GM10248 (cell line): ENCODE measurements around the gene SSH2.
A peak's percentile ranks its signal among the peaks of the same experiment; 100 is the strongest.

Source experiments
- CTCF ChIA-PET: fragments of 300-600 bp; sonication (Branson Sonifier 250); formaldehyde crosslinking; extraction: SDS; loops from one replicate; lab custom pipeline; 2021; ENCODE audit warnings: antibody characterized with exemption; lab: Yijun Ruan, JAX
- POLR2A ChIA-PET: fragments of 350-650 bp; sonication (Branson Sonifier 250); formaldehyde crosslinking; extraction: SDS; loops from one replicate; lab custom pipeline; 2020; ENCODE audit warnings: antibody characterized with exemption; lab: Yijun Ruan, JAX
- DNase-seq: peaks from one replicate; pipeline ENCODE4 v3.0.0; 2012; ENCODE audit errors: extremely low spot score
- TF ChIP-seq, protein P1 (sequence below): IDR thresholded peaks from 2 replicates; pipeline ENCODE4 v1.5.1; 2012; ENCODE audit warnings: mild to moderate bottlenecking, low read depth; ENCODE audit errors: extremely low read depth, missing control alignments, control extremely low read depth

Gene SSH2

DNA sequence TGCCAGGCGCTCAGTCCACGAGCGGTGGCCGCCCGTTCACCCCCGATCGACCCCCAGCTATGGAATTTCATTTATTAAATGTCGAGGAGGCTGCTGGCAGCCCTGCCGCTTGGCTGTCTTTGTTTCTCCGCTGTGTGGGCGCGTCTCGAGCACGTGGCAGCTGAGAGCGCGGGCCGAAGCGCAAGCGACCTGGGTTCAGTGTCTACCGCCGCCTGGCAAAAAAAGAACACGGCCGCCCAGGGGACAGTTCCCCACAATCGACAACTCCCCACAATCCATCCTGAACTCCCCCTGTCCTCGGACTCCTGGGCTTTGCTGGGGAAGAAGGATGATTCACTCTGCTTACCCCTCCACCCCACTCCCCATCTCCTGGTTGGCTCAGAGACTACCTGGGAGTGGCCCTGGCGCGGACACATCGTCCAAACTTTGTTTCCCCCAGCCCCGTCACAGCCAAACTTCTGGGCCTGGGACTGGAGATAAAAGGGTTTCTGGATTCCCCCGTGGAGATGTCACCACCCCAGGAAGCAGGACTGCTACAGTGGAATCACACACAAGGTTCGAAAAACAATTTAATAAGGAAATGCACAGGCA, 338.8 kb downstream of the SSH2 start:
- TF ChIP-seq, protein P1, sequence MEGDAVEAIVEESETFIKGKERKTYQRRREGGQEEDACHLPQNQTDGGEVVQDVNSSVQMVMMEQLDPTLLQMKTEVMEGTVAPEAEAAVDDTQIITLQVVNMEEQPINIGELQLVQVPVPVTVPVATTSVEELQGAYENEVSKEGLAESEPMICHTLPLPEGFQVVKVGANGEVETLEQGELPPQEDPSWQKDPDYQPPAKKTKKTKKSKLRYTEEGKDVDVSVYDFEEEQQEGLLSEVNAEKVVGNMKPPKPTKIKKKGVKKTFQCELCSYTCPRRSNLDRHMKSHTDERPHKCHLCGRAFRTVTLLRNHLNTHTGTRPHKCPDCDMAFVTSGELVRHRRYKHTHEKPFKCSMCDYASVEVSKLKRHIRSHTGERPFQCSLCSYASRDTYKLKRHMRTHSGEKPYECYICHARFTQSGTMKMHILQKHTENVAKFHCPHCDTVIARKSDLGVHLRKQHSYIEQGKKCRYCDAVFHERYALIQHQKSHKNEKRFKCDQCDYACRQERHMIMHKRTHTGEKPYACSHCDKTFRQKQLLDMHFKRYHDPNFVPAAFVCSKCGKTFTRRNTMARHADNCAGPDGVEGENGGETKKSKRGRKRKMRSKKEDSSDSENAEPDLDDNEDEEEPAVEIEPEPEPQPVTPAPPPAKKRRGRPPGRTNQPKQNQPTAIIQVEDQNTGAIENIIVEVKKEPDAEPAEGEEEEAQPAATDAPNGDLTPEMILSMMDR: no peak
- DNase-seq: peak; percentile 50
- ChIA-PET CTCF (interaction anchor here (0.7 to 5.0 kb wide), 26 partner anchors 9 to 451 kb away, joined by 3 to 144 read pairs (median 5); partner anchors contain the start of genes CORO6 and TP53I13), POLR2A (no interaction called here)

DNA sequence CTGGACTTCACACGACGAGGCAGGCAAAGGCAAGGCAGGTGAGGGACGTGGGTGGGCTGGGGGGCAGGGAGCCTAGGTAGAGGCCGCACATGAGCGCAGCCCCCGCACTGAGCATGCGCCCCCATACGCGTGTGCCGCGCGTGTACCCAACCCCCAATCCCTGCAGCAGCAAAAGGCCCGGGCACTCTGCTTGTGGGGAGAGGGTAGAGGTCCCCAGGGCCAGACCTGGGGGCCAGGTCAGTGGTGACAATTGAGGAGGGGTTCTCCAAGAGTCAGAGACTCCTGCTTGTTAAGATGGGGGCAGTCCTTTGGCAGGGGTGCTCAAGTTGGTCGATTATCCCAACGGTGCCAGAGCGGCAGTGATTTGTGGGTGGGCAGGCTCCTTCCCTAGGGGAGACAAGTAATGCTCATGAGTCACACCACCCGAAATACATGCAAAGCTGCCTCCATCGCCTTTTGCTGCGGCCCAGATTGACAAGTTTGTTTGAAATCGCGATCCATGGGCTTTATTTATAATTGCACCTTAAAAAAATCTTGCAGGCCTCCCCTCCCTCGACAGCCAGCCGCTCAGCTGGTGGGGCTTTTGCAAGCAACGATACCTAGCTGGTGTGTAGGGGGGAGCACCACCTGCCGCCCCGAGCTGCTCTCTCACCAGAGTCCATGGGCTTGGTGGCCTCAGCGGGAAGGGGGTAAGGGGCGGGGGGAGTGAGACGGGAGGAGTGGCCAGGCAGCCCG, 339.4 kb downstream of the SSH2 start:
- TF ChIP-seq, protein P1: no peak
- POLR2A ChIA-PET: no interaction called here
- CTCF ChIA-PET: interaction anchor here (0.8 to 5.0 kb wide), 17 partner anchors 12 to 450 kb away, joined by 3 to 144 read pairs (median 6); partner anchors contain the start of gene TP53I13
- DNase-seq: peak; percentile 48

DNA sequence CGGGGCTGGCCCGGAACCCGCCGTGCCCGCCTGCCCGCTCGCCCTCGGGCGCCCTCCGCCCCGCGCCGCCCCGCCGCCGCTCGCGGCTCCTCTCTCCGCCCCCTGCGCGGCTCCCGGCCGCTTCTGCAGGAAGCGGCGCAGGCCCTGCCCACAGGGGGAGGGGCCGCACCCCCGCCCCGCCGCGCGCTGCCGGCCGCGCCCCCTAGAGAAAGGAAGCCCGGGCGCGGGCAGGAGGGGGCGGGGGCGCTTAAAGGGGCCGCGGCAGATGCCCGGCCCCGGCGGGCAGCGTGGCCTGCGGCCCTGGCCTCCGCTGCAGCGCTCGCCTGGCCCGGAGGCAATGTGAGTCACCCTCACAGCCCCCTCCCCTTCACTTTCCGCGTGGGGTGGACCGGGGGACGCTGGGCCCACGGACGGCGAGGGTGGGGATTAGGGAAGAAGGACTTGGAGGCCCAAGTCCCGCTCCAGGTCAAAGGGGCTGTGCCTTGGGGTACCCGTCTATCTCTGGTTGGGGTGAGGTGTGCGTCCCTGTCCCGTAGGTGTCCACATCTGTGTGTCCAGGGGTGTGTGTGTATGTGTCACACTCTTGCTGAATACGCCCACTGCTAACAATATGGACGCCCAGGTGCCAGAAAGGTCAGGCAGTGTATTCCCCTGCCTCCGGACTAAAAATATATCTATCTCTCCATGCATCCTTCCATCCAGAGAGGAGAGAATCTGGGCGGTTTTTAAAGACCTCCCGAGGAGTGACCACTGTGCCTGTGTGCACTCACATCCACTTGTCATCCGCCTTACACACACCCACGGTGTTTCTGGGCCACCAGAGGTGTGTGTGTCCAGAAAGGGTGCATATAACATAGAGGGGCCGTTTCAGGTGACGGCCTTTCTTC, 340.3 kb downstream of the SSH2 start, which contains the start of gene GIT1:
GIT1 (minus strand) TSS at position 125 of the 887 bp plus-strand sequence. CDS start 270 bp downstream, outside the sequence.
- POLR2A ChIA-PET: interaction anchor here (1.5 kb wide), 1 partner anchor 27 kb away, joined by 5 read pairs; no protein-coding TSS in a partner anchor

DNA sequence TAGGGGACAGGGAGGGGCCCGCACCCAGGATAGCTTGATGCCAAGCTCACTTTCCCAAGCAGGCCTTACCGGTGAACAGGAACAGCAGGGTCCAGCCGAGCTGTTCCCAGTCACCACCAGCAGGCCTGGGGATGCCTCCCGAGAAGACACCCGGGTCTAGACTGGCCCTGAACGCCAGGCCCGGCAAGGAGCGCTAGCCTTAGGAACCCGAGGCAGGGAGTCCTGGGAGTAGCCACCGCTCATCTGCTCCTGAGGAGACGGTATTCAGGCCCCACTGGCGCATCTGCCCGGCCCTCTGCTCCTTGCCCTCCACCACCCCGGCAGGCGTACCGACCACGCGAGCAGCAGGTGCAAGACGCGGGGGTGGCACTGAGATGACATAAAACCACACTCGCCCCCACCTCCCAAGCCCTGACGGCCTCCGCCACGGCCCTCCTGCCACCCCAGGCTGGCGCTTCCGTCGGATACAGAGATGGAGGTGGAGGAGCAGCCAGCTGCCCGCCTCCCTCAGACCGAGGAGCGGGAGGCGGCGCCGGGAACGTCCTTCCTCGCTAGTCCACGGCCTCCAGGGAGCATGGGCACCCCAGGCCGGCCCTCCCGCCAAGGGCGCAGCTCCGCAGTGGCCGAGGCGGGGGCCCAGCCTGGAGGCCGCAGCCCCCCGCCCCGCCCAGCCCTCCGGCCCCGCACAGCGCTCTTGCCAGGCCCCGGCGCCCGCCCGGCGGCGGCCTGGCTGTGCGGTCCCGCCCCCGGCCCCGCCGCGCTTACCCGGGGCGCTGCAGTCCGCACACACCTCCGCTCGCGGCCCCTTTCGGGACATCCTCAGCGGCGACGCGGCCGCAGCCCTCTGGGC, 341.2 kb downstream of the SSH2 start:
- ChIA-PET CTCF (interaction anchor here (1.0 to 5.3 kb wide), 11 partner anchors 9 to 440 kb away, joined by 3 to 61 read pairs (median 5); no protein-coding TSS in a partner anchor), POLR2A (interaction anchor here (1.5 kb wide), 1 partner anchor 28 kb away, joined by 5 read pairs; no protein-coding TSS in a partner anchor)
- DNase-seq: peak; percentile 37
- TF ChIP-seq, protein P1: no peak

More for the DNA sequence above, 340.3 kb downstream of the SSH2 start, which contains the start of gene GIT1:
- TF ChIP-seq, protein P1: no peak
- CTCF ChIA-PET: interaction anchor here (2.0 to 5.3 kb wide), 6 partner anchors 16 to 220 kb away, joined by 23 to 80 read pairs (median 38); no protein-coding TSS in a partner anchor
- peak; percentile 95 for DNase-seq

DNA sequence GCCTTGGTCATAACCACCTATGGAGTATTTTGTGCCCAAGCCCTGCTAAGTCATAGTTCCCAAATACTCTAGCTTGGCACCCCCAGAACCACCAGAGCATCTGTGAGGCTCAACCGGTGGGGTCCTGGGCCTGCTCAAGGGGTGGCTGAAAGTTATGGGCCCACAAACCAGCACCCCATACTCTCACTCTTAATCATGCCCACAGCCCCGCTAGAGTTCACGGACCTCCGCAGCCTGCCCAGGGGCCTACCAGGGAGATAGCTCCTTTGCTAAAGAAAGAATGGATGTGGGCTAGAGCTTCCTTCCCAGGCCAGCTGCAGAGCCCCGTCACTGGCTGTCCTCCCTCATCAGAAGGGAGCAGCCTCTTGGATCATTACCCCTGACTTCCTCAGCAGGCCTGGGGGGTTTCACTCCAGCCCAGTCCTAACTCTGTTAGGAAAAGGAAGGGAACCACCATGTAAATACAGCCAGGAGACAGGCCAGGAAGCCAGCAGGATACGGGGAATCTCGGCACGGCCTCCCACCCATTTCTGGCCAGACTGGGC, 341.9 kb downstream of the SSH2 start:
- CTCF ChIA-PET: interaction anchor here (1.0 to 5.3 kb wide), 11 partner anchors 9 to 439 kb away, joined by 3 to 61 read pairs (median 5); no protein-coding TSS in a partner anchor
- POLR2A ChIA-PET: interaction anchor here (1.5 kb wide), 1 partner anchor 29 kb away, joined by 5 read pairs; no protein-coding TSS in a partner anchor
- no peak for DNase-seq
- TF ChIP-seq, protein P1: no peak
